ENCODE data around the gene EPB41L3. TPM values are rescaled to one million over a fixed set of nuclear protein-coding genes. Genes with fewer than 3 reads are reported as not detected.

Gene EPB41L3
- total RNA-seq, 1 donor from 2014 or later = 58.1 TPM

DNA sequence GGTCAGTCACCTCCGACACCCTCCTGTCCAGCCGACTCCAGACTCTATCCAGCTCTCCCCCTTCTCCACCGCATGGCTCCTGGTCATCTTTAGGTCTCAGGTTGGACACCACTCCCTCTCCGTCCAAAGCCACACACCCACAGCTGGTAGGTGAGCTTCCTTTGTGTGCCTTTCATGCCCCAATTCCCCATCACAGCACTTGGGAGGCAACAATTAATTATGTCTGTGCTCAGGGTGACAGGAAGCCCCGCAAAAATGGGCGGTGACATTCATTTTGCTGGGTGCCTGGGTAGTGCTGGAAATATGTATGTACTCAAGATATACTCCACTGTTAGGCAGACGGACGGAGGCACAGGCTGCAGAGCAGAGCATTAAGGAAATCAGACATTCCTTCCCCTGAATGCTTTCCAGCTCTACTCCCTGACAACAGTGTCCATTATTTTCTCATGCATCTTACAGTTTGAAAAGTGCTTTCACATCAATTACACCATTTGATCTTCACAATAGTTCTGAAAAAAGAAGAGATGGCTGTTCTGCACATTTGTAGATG is 13.1 kb downstream of the EPB41L3 start:
- no peak for TF ChIP-seq CTCF (conservative IDR thresholded peaks at IDR 0.05)
- peaks cover 4% of the 10 kb centered on the region for H3K36me3 Mint-ChIP-seq
- DNase-seq (ENCODE audit: extremely low spot score, unreplicated experiment) = no peak
- no peaks in the 10 kb centered on the region for H3K9me3 Mint-ChIP-seq
- no peak overlapping the region for H3K27ac Mint-ChIP-seq
- H3K4me1 Mint-ChIP-seq (ENCODE audit: unreplicated experiment) = peaks cover 19% of the 10 kb centered on the region
- H3K4me3 Mint-ChIP-seq = no peak overlapping the region
- no peaks in the 10 kb centered on the region for H3K27me3 Mint-ChIP-seq

DNA sequence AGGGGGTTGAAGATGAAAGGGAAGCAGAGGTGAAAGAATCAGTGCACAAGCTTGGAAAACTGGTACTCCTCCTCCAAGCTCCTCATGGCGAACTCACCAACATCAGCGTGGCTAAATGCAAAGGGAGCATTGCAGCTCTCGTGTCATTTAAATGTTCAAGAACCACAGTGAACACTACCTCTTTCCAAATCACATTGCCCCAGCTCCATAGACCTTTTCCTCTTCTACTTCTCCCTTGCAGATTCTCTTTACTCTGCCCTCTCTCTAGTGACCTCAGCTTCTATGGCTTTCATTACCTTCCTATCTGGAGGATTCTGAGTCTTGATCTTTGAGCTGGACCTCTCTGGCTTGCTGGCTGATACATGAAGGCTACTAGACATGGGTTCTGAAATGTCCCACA is 14.3 kb downstream of the EPB41L3 start:
- Mint-ChIP-seq H3K4me3 (no peak overlapping the region), H3K27me3 (no peaks in the 10 kb centered on the region), H3K4me1 (ENCODE audit: unreplicated experiment) (peaks cover 19% of the 10 kb centered on the region), H3K27ac (no peak overlapping the region), H3K36me3 (no peaks in the 10 kb centered on the region), H3K9me3 (no peaks in the 10 kb centered on the region)
- DNase-seq (ENCODE audit: extremely low spot score, unreplicated experiment) = no peak
- TF ChIP-seq CTCF (conservative IDR thresholded peaks at IDR 0.05) = no peak

- no peak for TF ChIP-seq CTCF (conservative IDR thresholded peaks at IDR 0.05)
- Mint-ChIP-seq H3K9me3 (no peaks in the 10 kb centered on the region), H3K4me3 (no peak overlapping the region), H3K27ac (no peak overlapping the region), H3K27me3 (no peaks in the 10 kb centered on the region), H3K4me1 (ENCODE audit: unreplicated experiment) (peaks cover 19% of the 10 kb centered on the region), H3K36me3 (no peaks in the 10 kb centered on the region)
- no peak for DNase-seq (ENCODE audit: extremely low spot score, unreplicated experiment)
Observed at GRCh38 chr18:5527603-5528002, 16.2 kb downstream of the EPB41L3 start.

DNA sequence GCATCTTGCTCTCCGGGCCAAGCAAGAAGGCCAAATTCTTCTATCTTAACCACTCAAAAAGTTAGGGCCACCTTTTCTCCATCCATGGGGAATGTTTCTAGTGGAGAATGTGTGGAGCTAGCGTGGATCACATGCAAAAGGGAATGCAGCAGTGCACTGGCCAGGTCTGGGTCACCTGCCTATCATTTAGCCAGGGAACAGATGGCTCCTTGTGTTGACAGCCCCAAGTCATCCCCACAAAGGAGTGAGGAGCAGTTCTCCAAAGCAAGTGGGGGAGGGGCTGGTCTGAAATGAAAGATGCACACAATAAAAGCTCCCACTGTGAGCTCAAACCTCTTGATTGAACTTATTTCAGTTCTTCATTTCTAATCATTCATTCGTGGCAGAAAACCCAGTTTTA is 19.1 kb downstream of the EPB41L3 start:
- H3K27ac Mint-ChIP-seq = no peak overlapping the region
- no peak for DNase-seq (ENCODE audit: extremely low spot score, unreplicated experiment)
- H3K4me3 Mint-ChIP-seq = no peak overlapping the region
- H3K9me3 Mint-ChIP-seq = no peaks in the 10 kb centered on the region
- H3K4me1 Mint-ChIP-seq (ENCODE audit: unreplicated experiment) = peaks cover 15% of the 10 kb centered on the region
- no peaks in the 10 kb centered on the region for H3K27me3 Mint-ChIP-seq
- TF ChIP-seq CTCF (conservative IDR thresholded peaks at IDR 0.05) = no peak
- no peaks in the 10 kb centered on the region for H3K36me3 Mint-ChIP-seq

DNA sequence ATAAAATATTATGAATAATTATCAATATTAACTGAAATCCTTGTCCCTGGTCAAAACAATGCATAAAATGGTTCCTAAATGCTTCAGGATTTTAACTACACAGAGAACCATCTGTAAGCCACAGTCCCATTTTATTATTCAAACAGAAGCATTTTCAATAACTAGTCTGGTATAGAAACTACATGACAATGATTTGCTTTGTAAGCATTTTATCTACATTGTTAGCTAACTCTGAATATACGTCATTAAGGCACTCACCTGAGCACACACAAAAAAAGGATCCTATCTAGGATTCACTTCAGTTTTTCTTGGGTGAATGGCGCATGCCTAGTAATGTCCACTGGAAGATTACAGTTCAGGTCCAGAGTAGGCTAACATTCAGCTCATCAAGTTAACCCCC is 22.8 kb downstream of the EPB41L3 start:
- Mint-ChIP-seq H3K9me3 (no peaks in the 10 kb centered on the region), H3K27me3 (no peaks in the 10 kb centered on the region), H3K36me3 (no peaks in the 10 kb centered on the region), H3K4me3 (no peak overlapping the region), H3K27ac (no peak overlapping the region), H3K4me1 (ENCODE audit: unreplicated experiment) (peaks cover 22% of the 10 kb centered on the region)
- DNase-seq (ENCODE audit: extremely low spot score, unreplicated experiment) = no peak
- TF ChIP-seq CTCF (conservative IDR thresholded peaks at IDR 0.05) = no peak

DNA sequence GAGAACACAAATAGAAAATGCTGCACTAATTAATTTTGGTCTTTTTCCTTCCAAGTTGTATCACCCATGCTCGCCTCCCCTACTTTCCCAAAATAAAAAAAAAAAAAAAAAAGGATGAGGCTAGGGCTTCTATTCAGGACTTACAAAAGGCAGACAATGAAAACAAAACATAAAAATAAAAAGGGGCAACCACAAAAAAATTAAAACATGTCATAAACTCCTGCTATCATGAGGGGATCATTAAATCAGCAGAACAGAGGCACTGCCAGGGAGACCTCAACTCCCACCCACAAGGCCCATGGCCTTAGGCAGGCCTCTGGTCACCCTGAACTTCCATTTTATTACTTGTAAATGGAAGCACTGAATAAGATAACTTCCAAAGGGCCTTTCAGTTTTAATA is 23.3 kb downstream of the EPB41L3 start:
- Mint-ChIP-seq H3K27ac (no peak overlapping the region), H3K27me3 (no peaks in the 10 kb centered on the region), H3K4me3 (no peak overlapping the region), H3K9me3 (no peaks in the 10 kb centered on the region), H3K4me1 (ENCODE audit: unreplicated experiment) (peaks cover 25% of the 10 kb centered on the region), H3K36me3 (no peaks in the 10 kb centered on the region)
- no peak for DNase-seq (ENCODE audit: extremely low spot score, unreplicated experiment)
- no peak for TF ChIP-seq CTCF (conservative IDR thresholded peaks at IDR 0.05)
